ENCODE results near the gene B4GALNT2. TPM values are rescaled to one million over a fixed set of nuclear protein-coding genes. Genes with fewer than 3 reads are reported as not detected.

B4GALNT2 gene
- total and polyA plus RNA-seq, 2 of the 13 experiments (the other 11 are each of a cell fraction or from before 2014, with no cell fraction given): not detected

DNA sequence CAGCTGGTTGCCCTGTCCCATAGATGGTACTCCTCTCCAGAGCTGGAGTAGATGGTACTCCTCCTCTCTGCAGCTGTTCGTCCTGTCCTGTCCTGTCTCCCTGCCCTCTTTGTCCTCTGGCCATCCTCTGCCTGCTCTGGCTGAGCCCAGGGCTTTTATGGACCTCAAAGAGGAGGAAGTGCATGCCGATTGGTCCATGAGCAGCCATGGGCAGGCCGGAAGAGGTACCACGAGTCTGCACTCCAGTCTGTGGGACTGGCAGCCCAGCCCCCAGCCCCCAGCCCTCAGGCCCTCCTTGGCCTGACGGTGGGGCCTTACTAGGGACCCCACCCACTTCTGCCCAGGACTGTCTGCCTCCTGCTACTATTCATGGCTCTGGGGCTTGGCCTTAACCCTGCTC lies 50.8 kb downstream of the B4GALNT2 start (continued):
- TF ChIP-seq SAP130 (CRISPR knock-in tag; IDR thresholded peaks at IDR 0.05; ENCODE audit: low read depth) (0 out of 2 replicates have a peak, but pooled peaks have one; percentile 13), ELF3 (CRISPR knock-in tag; IDR thresholded peaks at IDR 0.05) (peak; percentile 64; the same call in 1 of the 2 replicates), ZNF468 (CRISPR knock-in tag; IDR thresholded peaks at IDR 0.05) (no peak), NFYC (CRISPR knock-in tag; IDR thresholded peaks at IDR 0.05) (peak; percentile 52; the same call in 1 of the 2 replicates), POLR2A (IDR thresholded peaks at IDR 0.05; ENCODE audit: insufficient read depth in 1 of 2, low read depth in 2 of 2, low read length in 2 of 2) (peak in 1 of 2 experiments; percentile 56; a peak in 2 of 4 replicates), ELF1 (CRISPR knock-in tag; IDR thresholded peaks at IDR 0.05) (peak; percentile 44; the same call in 1 of the 2 replicates), ETV5 (CRISPR knock-in tag; IDR thresholded peaks at IDR 0.05; ENCODE audit: borderline replicate concordance) (no peak), NONO (IDR thresholded peaks at IDR 0.05) (no peak), NONO (CRISPR knock-in tag; conservative IDR thresholded peaks at IDR 0.05) (no peak), PCBP2 (optimal IDR thresholded peaks at IDR 0.05; ENCODE audit: low read depth, low read length, poor library complexity, severe bottlenecking) (no peak), ZNF530 (CRISPR knock-in tag; IDR thresholded peaks at IDR 0.05; ENCODE audit: low read depth) (no peak), GATAD1 (CRISPR knock-in tag; IDR thresholded peaks at IDR 0.05) (no peak), MTF2 (CRISPR knock-in tag; IDR thresholded peaks at IDR 0.05; ENCODE audit: borderline replicate concordance) (no peak), GABPB1 (CRISPR knock-in tag; IDR thresholded peaks at IDR 0.05) (peak; percentile 73), CAMTA2 (CRISPR knock-in tag; IDR thresholded peaks at IDR 0.05; ENCODE audit: borderline replicate concordance) (no peak), ZNF44 (CRISPR knock-in tag; IDR thresholded peaks at IDR 0.05) (no peak), NFKB2 (CRISPR knock-in tag; IDR thresholded peaks at IDR 0.05; ENCODE audit: borderline replicate concordance) (0 out of 2 replicates have a peak, but pooled peaks have one; percentile 13), ZNF891 (CRISPR knock-in tag; IDR thresholded peaks at IDR 0.05) (0 out of 2 replicates have a peak, but pooled peaks have one; percentile 32), CCDC6 (CRISPR knock-in tag; IDR thresholded peaks at IDR 0.05) (no peak), KAT7 (CRISPR knock-in tag; IDR thresholded peaks at IDR 0.05; ENCODE audit: borderline replicate concordance) (no peak)
- TF ChIP-seq, protein P1, sequence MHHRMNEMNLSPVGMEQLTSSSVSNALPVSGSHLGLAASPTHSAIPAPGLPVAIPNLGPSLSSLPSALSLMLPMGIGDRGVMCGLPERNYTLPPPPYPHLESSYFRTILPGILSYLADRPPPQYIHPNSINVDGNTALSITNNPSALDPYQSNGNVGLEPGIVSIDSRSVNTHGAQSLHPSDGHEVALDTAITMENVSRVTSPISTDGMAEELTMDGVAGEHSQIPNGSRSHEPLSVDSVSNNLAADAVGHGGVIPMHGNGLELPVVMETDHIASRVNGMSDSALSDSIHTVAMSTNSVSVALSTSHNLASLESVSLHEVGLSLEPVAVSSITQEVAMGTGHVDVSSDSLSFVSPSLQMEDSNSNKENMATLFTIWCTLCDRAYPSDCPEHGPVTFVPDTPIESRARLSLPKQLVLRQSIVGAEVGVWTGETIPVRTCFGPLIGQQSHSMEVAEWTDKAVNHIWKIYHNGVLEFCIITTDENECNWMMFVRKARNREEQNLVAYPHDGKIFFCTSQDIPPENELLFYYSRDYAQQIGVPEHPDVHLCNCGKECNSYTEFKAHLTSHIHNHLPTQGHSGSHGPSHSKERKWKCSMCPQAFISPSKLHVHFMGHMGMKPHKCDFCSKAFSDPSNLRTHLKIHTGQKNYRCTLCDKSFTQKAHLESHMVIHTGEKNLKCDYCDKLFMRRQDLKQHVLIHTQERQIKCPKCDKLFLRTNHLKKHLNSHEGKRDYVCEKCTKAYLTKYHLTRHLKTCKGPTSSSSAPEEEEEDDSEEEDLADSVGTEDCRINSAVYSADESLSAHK (CRISPR knock-in tag; IDR thresholded peaks at IDR 0.05; ENCODE audit: borderline replicate concordance): no peak
- TF ChIP-seq, protein P2, sequence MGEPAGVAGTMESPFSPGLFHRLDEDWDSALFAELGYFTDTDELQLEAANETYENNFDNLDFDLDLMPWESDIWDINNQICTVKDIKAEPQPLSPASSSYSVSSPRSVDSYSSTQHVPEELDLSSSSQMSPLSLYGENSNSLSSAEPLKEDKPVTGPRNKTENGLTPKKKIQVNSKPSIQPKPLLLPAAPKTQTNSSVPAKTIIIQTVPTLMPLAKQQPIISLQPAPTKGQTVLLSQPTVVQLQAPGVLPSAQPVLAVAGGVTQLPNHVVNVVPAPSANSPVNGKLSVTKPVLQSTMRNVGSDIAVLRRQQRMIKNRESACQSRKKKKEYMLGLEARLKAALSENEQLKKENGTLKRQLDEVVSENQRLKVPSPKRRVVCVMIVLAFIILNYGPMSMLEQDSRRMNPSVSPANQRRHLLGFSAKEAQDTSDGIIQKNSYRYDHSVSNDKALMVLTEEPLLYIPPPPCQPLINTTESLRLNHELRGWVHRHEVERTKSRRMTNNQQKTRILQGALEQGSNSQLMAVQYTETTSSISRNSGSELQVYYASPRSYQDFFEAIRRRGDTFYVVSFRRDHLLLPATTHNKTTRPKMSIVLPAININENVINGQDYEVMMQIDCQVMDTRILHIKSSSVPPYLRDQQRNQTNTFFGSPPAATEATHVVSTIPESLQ (CRISPR knock-in tag; conservative IDR thresholded peaks at IDR 0.05): no peak
- TF ChIP-seq, protein P3, sequence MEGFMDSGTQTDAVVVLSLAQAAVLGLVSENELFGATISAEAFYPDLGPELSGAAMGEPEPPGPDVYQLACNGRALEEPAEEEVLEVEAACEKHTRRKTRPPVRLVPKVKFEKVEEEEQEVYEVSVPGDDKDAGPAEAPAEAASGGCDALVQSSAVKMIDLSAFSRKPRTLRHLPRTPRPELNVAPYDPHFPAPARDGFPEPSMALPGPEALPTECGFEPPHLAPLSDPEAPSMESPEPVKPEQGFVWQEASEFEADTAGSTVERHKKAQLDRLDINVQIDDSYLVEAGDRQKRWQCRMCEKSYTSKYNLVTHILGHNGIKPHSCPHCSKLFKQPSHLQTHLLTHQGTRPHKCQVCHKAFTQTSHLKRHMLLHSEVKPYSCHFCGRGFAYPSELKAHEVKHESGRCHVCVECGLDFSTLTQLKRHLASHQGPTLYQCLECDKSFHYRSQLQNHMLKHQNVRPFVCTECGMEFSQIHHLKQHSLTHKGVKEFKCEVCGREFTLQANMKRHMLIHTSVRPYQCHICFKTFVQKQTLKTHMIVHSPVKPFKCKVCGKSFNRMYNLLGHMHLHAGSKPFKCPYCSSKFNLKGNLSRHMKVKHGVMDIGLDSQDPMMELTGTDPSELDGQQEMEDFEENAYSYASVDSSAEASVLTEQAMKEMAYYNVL (CRISPR knock-in tag; IDR thresholded peaks at IDR 0.05; ENCODE audit: borderline replicate concordance): no peak
- TF ChIP-seq, protein P4, sequence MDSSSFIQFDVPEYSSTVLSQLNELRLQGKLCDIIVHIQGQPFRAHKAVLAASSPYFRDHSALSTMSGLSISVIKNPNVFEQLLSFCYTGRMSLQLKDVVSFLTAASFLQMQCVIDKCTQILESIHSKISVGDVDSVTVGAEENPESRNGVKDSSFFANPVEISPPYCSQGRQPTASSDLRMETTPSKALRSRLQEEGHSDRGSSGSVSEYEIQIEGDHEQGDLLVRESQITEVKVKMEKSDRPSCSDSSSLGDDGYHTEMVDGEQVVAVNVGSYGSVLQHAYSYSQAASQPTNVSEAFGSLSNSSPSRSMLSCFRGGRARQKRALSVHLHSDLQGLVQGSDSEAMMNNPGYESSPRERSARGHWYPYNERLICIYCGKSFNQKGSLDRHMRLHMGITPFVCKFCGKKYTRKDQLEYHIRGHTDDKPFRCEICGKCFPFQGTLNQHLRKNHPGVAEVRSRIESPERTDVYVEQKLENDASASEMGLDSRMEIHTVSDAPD (CRISPR knock-in tag; IDR thresholded peaks at IDR 0.05): no peak
